Measurements from ENCODE around the gene REX1BD. TPM values are rescaled to one million over a fixed set of nuclear protein-coding genes. Genes with fewer than 3 reads are reported as not detected.

Gene REX1BD
- total RNA-seq, 1 donor, result 41.4 TPM

- H3K4me3 ChIP-seq (ENCODE audit: low read depth, low read length), result no peak overlapping the region
- DNase-seq (ENCODE audit: low read depth), result no peak
- no peak for TF ChIP-seq CTCF (IDR thresholded peaks at IDR 0.05; ENCODE audit: insufficient read depth, low read length)
Measured at GRCh38 chr19:18611327-18612050, 22.9 kb downstream of the REX1BD start.

GRCh38 chr19:18612051-18612771, 23.6 kb downstream of the REX1BD start:
- no peak for TF ChIP-seq CTCF (IDR thresholded peaks at IDR 0.05; ENCODE audit: insufficient read depth, low read length)
- H3K4me3 ChIP-seq (ENCODE audit: low read depth, low read length), result peak overlapping the region; percentile 60
- DNase-seq (ENCODE audit: low read depth), result no peak

- TF ChIP-seq CTCF (IDR thresholded peaks at IDR 0.05; ENCODE audit: insufficient read depth, low read length), result no peak
- no peak for DNase-seq (ENCODE audit: low read depth)
- H3K4me3 ChIP-seq (ENCODE audit: low read depth, low read length), result peak within 1 kb of the TSS; percentile 60
Measured at GRCh38 chr19:18612772-18613588, 24.4 kb downstream of the REX1BD start, which contains the start of gene TMEM59L. TMEM59L (plus strand) TSS chr19:18612870; CDS start chr19:18612959, 89 bp downstream.

GRCh38 chr19:18613589-18614234, 25.1 kb downstream of the REX1BD start:
- DNase-seq (ENCODE audit: low read depth), result no peak
- H3K4me3 ChIP-seq (ENCODE audit: low read depth, low read length), result no peak overlapping the region
- TF ChIP-seq CTCF (IDR thresholded peaks at IDR 0.05; ENCODE audit: insufficient read depth, low read length), result no peak

- no peak overlapping the region for H3K4me3 ChIP-seq (ENCODE audit: low read depth, low read length)
- DNase-seq (ENCODE audit: low read depth), result no peak
- TF ChIP-seq CTCF (IDR thresholded peaks at IDR 0.05; ENCODE audit: insufficient read depth, low read length), result no peak
Measured at GRCh38 chr19:18616023-18616422, 27.4 kb downstream of the REX1BD start.

- no peak for DNase-seq (ENCODE audit: low read depth)
- no peak overlapping the region for H3K4me3 ChIP-seq (ENCODE audit: low read depth, low read length)
- no peak for TF ChIP-seq CTCF (IDR thresholded peaks at IDR 0.05; ENCODE audit: insufficient read depth, low read length)
Measured at GRCh38 chr19:18617562-18617961, 29.0 kb downstream of the REX1BD start.
